C1 segment of cervical spinal cord (tissue), 14 donors: Measurements from ENCODE around the gene LBP.
A peak's percentile ranks its signal among the peaks of the same experiment; 100 is the strongest.
"Not testable (repeated sequence)": the region's sequence is repeated elsewhere in the genome, so short reads cannot be mapped to it uniquely, and the experiment has no call there.

Experiments
- DNase-seq, 14 donors: peaks; one replicate each; lab custom pipeline; 2025; lab: John Stamatoyannopoulos, UW

The LBP gene, protein sequence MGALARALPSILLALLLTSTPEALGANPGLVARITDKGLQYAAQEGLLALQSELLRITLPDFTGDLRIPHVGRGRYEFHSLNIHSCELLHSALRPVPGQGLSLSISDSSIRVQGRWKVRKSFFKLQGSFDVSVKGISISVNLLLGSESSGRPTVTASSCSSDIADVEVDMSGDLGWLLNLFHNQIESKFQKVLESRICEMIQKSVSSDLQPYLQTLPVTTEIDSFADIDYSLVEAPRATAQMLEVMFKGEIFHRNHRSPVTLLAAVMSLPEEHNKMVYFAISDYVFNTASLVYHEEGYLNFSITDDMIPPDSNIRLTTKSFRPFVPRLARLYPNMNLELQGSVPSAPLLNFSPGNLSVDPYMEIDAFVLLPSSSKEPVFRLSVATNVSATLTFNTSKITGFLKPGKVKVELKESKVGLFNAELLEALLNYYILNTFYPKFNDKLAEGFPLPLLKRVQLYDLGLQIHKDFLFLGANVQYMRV

DNA sequence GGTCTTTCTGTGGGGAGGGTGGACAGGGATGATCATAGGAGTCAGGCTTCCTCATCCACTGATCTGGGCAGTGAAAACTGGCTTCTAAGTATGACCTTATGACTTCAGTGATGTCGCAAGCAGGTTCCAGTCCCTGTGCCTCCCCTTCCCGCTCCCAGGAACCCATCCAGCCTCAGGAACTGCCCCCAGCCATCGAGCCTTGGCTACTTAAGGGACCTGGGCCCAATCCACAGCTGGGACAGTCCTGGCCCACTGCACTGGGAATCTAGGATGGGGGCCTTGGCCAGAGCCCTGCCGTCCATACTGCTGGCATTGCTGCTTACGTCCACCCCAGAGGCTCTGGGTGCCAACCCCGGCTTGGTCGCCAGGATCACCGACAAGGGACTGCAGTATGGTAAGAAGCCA lies at the start of gene LBP:
LBP (plus strand) TSS at position 236 of the 405 bp plus-strand sequence; CDS start at position 271, 35 bp downstream.
- DNase-seq, result no peak

DNA sequence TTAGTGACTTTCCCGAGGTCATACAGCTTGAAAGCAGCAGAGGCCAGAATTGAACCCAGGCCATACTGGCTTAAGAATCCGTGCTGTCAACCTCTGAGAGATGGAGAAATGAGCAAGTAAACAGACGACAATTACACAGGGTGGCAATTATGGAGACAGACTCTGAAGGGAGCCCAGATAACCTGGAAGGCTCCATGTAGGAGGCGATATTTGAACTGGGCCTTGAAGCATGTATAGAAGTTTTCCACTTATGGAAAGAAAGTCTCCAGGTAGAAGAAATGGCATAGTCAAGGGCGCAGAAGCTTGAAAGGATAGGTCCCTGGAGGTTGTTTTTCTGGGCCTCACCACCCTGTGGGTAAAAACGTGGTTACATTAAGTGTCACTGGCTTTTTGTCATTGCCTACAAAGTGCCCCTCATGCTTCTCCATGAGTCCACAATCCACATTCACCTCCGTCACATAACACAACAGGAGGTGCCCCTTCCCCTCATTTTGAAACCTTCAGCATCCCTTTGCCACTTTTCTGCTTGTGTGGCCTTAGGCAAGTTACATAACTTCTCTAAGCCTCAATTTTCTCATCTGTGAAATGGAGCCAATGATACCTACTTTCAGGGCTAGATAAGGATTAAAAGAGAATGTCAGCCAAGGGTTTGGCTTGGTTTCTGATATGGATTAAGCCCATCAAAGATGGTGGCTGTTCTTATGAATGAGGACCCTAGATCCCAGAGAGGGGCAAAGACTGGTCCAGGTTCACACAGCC lies 48.2 kb upstream of the LBP start:
- DNase-seq, result no peak

DNA sequence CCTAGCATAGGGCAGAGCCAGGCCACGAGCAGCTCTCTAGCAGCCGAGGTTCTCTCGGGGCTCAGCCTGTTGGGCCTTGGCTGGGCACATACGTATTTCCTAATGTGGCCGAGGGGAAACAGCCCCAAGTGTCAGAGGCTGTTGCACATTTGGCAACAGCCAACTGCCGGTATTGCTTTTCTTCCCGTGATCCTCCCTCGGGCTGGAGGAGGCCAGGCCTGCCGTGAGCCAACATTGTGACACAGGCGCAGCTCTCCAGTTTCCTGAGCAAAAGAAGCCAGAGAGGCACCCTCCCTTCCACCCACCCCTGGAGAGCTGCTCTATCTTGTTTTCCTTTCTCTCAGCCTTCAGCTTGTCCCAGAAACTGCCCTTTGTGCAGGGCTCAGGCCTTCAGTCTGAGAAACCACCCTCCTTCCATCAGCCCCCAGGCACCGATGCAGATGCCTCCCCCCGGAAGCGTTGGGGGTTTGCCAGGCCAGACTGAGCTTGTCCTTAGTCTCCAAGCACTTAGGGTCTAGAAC lies 47.5 kb upstream of the LBP start:
- peak in 12 of 14 donors; percentile 12 to 79 (median 36) for DNase-seq

DNA sequence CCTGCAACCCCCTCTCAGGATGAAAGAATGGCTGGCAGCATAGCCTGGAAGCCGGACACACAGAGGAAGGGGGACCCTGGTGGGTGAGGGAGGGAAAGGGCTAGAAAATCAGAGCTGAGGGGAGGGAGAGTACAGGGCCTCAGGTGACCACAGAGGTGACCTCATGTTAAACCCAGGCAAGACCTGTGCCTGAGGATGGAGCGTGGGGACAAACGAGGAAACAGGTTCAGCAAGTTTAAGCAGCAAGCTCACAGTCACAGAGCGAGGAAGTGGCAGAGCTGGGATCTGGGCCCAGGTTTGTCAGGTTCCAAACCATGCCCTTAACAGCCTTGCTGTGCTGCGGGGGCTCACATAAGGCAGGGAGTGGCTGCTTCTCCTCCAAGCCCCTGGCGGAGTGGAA lies 46.3 kb upstream of the LBP start:
- no peak for DNase-seq

DNA sequence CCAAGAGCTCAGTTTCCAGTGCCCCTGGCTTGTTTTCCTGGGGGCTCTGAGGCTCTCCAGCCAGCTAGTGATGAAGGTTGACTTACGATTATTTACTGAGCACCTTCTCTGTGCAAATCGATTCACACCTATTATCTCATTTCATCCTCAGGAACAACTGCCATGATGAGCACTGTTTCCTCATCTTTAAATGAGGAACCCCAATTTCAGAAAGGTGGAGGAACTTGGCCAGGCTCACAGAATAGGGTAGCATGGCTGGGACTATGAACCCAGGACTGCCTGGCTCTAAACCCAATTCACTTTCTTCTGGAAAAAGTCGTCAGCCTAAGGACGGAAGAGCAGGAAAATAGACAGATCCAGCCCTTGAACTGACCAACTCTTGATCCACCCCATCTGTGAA lies 45.8 kb upstream of the LBP start:
- DNase-seq, result no peak

DNA sequence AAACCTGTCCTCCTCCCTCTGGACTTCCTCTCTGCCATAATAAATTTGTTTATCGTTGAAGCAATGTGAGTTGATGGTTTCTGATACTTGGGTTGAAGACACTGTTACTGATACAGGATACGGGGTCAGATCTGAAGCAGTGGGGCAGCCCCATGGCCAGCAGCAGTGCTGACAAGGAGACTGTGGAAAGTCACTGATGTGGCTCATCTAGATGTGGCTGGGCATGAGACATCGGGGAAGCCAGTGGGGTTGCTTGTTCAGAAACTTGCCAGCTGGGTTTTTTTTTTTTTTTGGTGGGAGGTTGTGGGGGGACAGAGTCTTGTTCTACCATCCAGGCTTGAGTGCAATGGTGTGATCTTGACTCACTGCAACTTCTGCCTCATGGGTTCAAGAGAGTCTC lies 45.0 kb upstream of the LBP start:
- no peak for DNase-seq

DNA sequence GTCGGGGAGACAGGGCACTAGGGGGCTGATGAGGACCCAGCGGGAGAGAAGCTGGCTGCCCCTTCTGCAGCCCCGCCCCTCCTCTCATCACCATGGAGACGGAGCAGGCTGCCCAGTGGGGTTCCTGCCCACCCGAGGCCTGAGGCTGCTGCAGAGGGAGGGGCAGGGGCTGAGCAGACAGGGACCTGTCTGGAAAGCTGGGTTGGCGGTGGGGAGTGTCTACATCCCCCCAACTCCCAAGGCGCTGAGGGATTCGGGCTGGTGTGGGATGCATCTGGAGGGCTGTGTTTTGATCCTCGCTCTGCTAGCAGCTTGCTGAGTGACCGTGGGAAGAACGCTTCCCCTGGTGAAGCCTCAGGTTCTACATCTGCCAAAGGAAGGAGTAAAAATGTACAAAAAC lies 43.5 kb upstream of the LBP start:
- no peak for DNase-seq

DNA sequence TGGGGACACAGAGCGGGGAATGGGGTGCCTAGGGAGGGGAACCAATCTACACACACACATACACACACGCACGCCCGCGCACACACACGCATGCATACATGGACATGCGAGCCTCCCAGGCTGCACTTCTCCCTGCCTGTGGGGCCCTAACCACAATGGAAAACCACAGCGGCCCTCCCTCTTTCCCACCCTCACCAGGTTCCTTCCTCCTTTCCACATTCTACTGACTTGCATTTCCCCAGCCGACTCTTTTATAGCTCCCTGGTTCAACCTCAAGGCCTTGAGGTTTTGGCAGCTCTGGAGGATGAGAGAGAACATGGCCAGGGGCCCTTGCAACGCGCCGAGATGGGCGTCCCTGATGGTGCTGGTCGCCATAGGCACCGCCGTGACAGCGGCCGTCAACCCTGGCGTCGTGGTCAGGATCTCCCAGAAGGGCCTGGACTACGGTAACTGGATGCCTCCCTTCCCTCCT lies 42.3 kb upstream of the LBP start, which contains the start of gene BPI:
BPI (plus strand) TSS at position 249 of the 472 bp plus-strand sequence; CDS start at position 317, 68 bp downstream.
- DNase-seq, result peak in 2 of 14 donors; percentile 7 to 24

DNA sequence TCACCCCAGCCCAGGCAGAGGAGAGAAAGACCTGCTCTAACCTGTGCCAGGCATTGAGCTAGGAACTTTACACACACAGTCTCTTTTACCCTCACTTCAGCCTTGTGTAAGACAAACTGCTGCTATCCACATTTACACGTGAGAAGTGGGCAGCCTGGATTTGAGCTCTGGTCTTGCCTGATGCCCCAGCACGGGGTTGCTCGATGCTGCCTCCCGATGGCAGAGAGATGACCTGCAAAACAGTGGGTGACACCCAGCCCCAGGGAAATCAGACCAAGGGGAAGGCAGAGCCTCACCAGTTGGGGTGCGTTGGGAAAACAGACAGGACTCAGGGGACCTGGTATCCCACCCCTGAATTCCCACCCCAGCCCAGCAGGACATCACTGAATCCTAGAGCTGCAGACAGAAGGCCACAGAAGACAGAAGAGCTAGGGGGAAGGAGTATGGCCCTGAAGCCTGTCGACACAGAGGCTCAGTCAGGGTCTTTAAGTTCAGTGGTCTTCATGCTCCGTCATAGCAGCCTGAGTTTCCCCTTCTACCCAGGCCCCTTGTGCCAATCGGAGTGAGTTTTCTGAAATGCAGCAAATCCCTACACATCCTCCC lies 41.3 kb upstream of the LBP start:
- peak in 3 of 14 donors; percentile 13 to 23 (median 13) for DNase-seq

DNA sequence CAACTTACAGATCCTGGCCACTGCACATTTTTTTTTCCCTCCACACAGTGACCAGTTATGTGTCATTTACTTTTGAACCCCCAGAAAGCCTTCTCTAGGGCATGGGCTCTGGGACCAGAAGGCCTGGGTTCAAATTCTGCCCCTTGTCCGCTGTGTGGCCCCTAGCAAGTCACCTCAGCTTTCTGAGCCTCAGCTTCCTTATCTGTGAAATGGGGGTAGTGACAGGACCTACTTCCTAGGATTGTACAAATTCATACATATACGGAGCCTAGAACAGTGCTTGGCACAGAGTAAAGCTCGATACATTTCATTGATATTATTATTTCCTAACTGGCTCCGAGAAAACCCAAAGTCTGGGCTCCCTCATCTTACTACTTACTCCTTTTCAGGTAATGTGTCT lies 40.7 kb upstream of the LBP start:
- no peak for DNase-seq

DNA sequence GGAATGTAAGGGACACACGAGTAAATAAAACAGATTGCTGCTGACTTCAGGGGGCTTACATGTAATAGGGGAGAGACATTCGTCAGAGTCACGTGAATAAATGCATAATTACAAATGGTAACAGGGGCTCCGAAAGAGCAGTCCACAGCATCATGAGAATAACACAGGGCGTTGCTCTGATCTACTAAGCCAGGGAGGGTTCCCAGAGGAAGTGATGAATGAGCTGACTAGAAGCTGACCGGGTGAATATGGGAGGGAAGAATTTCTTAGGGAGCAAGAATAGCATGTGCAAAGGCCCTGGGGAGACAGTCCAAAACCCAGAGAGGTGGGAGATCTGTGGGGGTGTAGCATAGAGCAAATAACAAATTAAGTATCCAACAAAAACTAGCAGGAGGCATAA lies 39.9 kb upstream of the LBP start:
- no peak for DNase-seq

DNA sequence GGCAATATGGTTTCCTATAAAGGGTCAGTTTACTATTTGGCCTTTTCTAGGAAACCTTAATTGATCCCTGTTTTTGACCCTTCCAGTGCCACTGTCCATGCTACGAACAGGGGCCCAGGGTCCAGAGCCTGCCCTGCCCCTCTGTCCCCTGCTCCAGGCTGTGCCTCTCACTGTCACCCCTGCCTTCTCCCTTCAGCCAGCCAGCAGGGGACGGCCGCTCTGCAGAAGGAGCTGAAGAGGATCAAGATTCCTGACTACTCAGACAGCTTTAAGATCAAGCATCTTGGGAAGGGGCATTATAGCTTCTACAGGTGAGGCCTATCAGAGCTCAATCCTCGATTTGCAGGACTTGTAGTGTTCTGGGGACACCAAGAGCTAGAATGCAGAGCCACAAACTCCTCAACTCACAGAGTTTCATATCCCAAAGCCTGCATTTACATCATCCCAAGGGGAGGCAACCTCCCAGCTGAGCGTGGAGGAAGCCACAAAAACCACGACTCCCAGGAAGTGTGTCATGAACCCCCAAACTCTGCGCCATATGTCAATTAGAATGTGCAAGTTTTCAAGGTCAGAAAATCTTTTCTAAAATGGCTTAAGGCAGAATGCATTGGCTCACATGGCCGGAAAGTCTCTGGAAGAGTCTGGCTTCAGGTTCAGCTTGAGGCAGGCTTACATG lies 38.8 kb upstream of the LBP start:
- DNase-seq, result no peak

DNA sequence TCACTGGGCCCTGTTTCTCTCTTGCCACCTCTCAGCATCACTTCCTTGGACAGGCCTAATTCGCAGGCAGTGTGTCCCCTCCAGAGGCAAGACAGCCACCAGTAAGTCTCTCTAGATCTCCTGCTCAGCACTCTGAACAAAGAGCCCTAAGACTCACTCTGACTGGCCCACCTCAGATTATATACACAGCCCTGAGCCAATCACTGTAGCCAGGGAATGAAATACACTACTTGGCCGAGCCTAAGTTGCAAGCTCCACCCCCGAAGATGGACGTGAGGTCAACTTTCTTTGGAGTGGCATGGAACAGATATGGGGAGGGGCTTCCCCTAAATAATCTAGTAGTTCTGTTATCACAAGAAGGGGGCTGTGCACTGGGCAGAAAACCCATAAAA lies 38.2 kb upstream of the LBP start:
- DNase-seq, result no peak

DNA sequence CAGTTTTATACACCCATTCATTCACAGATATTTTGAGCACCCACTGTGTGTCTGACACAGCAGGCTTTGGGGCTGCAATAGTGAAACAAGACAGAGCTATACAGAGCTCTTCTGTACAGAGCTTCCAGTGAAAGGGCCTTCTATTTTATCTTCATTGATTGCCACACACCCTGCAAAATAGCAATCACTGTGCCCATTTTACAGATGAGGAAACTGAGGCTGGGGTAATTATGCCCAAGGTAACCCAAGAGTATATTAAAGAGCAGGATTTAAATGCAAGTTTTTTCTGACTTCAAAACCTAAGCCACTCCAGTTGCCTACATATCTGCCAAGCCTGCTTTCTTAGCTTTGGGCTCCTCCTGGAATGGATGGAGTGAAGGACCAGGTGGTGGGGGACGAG lies 37.8 kb upstream of the LBP start:
- DNase-seq, result no peak

DNA sequence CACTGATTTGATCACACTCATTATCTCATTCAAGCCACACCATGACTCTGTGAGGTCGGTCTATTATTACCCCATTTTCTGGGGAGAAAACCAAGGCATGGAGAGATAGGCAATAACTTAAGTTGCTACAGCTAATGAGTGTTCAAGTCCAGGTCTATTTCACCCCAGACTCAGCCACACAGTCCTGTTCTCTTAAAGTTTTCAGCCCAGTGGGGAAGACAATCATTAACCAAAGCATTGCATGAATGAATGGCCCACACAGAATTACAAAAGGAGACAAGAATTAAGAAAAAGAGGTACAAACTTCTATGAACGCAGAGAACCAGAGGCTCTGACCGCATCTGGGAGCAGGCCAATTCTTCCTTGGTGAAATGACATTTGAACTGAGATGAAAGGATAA lies 35.2 kb upstream of the LBP start:
- DNase-seq, result no peak

DNA sequence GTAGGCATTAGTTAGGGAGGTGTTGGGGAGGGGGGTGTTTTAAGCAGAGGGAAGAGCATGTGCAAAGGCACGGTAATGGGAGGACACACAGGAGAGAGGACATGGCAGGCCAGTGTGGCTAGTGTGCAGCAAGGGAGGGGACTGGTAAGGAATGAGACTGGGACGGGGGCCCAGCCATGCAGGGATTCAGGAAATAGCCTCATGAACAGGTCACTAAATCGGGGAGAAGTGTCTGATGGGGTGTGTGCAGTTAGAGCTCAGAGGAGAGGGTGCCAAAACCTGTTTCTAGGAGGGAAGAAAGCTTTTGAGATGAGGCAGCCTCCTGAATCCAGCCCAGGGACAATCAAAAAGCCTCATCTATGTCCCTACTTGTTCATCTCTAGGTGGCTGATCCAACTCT lies 34.8 kb upstream of the LBP start:
- DNase-seq, result no peak

DNA sequence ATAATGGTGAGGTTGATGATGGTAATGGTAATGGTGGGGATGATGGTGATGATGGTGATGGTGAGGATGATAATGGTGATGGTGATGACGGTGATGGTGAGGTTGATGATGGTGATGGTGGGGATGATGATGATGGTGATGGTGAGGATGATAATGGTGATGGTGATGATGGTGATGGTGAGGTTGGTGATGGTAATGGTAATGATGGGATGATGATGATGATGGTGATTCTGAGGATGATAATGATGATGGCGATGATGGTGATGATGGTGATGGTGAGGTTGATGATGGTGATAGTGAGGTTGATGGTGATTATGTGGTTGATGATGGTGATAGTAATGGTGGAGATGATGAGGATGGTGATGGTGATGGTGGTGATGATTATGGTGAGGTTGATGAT lies 32.6 kb upstream of the LBP start:
- no peak for DNase-seq

DNA sequence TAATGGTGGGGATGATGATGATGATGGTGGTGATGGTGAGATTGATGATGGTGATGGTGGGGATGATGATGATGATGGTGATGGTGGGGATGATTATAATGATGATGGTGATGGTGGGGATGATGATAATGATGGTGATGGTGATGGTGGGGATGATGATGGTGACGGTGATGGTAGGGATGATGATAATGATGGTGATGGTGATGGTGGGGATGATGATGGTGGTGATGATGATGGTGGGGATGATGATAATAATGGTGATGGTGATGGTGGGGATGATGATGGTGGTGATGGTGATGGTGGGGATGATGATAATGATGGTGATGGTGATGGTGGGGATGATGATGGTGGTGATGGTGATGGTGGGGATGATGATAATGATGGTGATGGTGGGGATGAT lies 31.9 kb upstream of the LBP start:
- DNase-seq, result not testable (repeated sequence)

DNA sequence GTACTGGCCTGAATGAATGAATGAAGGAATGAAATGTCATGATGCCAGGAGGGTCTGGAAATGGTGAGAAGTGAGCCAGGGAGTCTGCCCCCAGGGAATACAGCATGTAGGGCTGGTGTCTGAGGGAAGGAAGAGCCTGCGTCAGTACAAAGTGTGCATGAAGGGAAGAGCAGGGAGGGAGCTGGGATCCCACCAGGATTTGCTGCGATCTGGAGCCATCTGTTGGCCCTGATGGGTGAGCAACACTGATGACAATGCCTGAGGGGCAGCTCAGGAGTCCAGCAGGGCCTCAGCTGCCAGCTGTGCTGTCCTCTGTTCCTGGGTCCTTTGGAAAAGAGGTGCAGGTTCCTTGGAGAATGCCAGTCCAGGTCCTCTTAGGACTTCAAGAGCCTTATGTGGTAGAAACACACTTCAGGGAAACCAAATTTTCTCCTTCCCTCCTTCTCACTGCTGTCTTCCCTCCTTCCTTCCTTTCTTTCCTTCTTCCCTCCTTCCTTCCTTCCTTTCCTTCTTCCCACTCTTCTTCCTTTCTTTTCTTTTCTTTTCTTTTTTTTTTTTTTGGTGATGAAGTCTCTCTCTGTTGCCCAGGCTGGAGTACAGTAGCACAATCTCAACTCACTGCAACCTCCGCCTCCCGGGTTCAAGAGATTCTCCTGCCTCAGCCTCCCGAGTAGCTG lies 30.9 kb upstream of the LBP start:
- peak in 1 of 14 donors; percentile 11 for DNase-seq

DNA sequence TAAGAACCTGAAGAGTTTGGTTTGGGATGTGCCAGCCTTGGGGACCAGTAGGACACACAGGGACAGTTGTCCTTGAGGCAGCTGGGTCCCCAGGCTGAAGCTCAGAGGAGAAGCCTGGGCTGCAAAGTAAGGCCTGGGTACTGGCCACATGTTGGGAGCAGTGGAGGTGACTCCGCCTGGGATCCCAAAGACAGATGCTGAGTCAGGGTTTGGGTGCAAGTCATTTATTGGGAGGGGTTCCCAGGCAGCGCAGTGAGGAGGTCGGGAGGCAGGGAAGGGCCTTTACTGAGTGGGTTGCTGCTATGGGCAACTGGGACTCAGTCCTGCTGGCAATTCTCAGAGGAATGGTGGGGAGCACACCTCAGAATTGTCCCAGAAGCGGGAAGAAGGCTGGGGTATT lies 29.9 kb upstream of the LBP start:
- no peak for DNase-seq

DNA sequence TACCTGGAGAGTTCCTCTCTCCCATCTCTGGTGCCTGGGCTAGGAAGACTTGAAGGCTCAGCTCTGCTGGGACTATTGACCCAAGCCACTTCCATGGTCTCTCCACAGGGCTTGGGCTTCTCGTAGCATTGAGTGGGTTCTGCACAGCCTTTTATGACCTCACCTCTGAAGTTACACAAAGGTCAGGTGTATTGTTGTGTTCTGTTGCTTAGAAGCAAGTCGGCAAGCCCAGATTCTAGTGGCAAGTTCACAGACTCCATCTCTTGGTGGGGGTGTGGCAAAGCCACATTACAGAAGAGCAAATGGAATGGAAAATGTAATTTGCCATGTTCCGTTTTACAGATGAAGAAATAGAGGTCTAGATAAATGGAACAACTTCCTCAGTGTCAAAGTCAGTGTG lies 28.9 kb upstream of the LBP start:
- no peak for DNase-seq
